Non-pigmented ciliary epithelial cell (primary cell): ENCODE data around the gene SYCP3.
A peak's percentile ranks its signal among the peaks of the same experiment; 100 is the strongest.
"Not testable (repeated sequence)": the region's sequence is repeated elsewhere in the genome, so short reads cannot be mapped to it uniquely, and the experiment has no call there.

Source experiments
- DNase-seq: peaks from one replicate; pipeline ENCODE4 v3.0.0-alpha.2; 2010; ENCODE audit warnings: low read depth

The SYCP3 gene

DNA sequence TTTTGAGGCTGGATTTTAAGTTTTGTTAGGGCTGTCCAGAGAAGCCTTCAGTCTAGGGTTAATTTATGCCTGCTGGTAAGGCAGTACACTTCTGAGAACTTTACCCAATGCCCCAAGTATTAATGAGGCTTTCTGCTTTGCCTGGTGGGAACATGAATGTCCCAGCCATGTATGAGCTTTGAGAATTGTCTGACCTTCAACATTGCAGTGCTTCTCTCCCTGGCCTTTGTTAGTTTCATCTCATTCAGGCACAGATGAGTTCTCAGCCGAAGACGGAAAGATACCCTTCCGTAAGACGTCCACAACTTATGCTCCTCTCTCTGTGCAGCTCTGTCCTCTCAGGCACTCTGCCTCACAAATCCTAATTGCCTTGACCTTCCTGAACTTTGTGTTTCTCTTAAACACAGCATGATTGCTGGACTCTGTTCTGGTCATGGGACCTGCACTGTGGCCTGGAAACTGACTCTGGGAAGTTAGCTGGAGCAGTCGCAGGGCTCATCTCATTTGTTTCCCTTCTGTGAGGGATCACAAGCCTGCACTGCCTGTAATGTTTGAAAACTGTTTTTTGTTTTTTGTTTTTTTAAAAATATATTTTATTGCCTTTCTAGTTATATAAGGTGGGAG is 26.1 kb downstream of the SYCP3 start:
- no peak for DNase-seq

GRCh38 chr12:101710288-101710687 is 29.0 kb downstream of the SYCP3 start:
- DNase-seq, result no peak

- peak; percentile 34 for DNase-seq
Measured at GRCh38 chr12:101707131-101707782, 32.0 kb downstream of the SYCP3 start.

GRCh38 chr12:101706403-101706802 is 32.9 kb downstream of the SYCP3 start:
- DNase-seq, result no peak

- no peak for DNase-seq
Measured at GRCh38 chr12:101703487-101703886, 35.8 kb downstream of the SYCP3 start.

- no peak for DNase-seq
Measured at GRCh38 chr12:101700299-101700820, 38.9 kb downstream of the SYCP3 start.

DNA sequence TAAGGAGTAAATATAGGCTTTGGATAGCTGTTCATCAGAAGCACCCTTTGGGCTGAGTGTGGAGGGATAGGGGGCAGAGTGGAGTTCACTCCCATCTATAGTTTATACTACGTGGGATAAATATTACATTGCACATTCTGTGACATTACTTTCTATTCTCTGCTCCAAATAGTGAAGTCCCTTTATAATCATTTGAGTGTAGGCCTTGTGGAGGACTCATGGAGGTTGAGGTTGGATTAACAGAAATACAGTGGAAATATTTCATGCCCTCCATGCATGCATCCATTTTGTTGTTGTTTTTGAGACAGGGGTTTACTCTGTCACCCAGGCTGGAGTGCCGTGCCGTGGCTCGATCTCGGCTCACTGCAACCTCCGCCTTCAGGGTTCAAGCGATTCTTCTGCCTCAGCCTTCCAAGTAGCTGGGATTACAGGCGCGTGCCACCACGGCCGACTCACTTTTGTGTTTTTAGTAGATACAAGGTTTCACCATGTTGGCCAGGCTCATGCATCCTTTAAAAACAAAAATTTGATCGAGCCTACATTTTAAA is 40.4 kb downstream of the SYCP3 start:
- DNase-seq, result no peak

GRCh38 chr12:101697930-101698799 is 41.1 kb downstream of the SYCP3 start:
- DNase-seq, result no peak

DNA sequence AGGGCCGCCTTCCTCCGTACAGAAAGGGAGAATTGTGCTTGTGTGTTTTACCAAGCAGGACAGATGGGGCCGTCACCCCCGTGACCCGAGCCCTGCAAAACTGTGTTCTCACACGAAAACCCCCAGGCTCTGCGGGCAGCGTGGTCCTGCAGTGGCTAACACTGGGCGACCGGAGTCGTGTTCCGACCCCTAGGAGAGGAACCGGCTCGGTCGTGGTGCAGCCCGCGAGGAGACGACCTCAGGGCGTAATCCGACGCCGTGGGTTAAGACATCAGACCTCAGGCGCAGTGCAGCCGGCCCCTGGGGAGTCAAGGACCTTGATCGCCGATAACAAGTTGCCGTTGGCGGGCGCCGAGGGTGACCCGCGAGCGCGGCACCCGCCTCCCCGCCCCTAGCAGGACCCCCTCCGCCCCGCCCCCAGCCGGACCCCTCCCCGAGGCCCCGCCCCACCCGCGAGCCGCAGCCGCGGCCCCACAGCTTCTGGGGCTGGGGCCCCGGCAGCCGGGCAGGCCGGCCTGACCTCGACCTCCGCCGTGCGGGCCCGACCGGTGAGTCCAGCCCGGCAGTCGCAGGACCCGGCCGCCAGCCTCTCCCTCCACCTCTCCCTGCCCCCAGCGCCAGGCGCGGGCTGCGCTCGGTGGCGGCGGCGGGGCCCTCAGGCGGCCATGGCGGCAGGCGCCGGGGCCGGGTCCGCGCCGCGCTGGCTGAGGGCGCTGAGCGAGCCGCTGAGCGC is 41.9 kb downstream of the SYCP3 start, which contains the start of gene CHPT1:
CHPT1 (plus strand) TSS at position 444 of the 733 bp plus-strand sequence; CDS start at position 666, 222 bp downstream.
- no peak for DNase-seq

DNA sequence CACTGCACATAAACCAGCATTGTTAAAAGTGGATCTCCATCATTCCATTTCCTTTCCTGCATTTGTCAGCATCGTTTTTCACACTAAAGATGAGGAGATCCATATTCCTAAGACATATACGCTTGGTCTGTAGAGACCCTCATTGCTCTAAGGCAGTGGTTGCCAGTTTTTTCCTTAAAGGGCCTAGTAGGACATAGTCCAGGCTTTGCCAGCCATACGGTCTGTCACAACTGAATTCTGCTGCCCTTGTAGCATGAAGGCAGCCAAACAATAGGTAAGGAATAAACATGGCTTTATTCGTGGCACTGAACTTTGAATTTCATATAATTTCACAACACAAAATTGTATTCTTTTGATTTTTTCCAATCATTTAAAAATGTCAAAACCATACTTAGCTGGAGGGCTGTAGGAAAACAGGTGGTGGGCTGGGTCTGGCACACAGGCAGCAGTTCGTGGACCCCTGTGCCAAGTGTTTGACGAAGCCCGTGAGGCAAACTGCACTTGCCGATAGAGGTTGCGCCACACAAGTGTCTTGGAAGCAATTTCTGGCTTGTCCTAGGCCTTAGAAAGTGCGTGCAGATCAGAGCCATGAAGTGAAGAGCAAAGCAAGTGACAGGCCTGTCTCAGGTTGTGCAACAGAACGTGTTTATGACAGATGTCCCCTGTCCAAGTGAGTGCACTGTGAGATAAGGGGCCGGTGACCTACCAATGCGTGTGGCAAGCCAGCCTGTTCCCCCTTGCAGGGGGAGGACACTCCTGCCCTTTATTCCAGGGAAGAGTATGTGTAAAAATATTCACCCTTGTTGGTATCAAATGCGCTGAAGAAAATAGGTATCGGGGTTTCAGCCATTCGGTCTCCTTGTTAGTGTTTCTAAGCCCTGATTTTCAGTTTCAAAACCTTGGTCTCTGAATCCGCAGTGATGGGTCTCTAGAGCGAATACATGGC is 42.7 kb downstream of the SYCP3 start:
- DNase-seq, result no peak

- peak; percentile 26 for DNase-seq
Measured at GRCh38 chr12:101695706-101696105, 43.6 kb downstream of the SYCP3 start.

DNA sequence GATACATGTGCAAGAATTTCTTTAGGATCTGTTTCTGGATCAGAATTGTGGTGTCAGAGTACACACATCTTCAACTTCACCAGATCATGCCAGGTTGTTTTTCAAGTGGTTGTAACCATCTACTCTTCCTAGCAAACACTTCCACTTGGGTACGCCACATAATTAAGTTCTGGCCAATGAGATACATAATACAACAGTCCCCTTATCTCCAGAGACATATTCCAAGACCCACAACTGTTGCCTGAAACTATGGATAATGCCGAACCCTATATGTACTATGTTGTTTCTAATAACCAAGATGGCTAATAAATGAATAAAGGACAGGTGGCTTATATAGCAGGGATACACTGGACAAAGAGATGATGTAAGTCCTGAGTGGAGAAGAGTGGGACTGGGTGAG is 44.3 kb downstream of the SYCP3 start:
- DNase-seq, result no peak

- DNase-seq, result no peak
Measured at GRCh38 chr12:101694297-101694848, 44.9 kb downstream of the SYCP3 start.

DNA sequence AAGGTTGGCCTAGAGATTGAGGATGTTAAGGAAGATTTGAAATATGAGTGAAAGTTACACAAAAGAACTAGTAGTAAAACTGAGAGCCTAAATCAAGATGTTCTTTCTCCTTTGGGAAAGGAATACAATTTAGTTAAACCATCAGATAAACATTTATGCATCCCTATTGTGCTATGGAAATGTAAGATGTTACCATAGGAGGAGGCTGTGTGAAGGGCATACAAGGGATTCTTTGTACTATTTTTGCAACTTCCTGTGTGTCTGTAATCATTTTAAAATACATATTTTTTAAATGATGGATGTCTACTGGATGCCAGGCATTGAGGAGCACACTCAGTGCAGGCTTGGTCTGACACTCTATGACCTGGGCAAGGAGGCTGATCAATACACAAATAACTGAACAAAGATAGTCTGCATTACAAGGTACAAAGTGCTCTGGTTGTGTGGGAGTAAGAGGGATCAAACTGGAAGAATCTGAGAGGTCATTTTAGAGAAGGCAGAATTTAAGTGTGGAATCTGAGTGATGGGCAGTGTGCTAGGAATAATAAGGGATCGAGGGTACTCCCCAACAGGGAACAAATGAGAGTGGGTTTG is 47.7 kb downstream of the SYCP3 start:
- DNase-seq, result no peak

DNA sequence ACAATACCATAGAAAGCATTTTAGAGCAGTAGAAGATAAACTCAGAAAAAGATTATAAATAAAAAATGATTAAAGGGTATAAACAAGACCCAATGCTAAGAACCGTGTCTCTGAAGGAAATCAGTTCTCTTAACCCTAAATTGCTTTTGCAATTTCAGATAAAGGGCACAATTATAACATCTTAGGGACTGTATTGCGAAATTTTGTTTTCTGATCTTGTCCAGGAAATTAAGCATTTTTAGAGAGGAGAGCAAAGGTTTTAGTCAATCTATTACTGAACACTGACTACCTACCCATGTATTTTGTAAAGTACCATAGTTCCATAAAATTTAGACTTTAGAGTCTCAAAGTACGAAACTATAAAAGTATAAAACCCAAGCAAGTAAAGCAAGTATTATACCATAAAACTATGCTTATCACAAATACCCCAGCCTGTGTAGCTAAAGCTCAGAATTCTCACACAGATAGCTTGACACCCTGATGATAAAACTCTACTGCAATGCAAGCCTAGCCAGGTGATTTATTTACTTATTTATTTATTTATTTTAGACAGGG is 48.6 kb downstream of the SYCP3 start:
- DNase-seq, result no peak

GRCh38 chr12:101686176-101686575 is 53.1 kb downstream of the SYCP3 start:
- no peak for DNase-seq

GRCh38 chr12:101685092-101685491 is 54.2 kb downstream of the SYCP3 start:
- no peak for DNase-seq

GRCh38 chr12:101681627-101682026 is 57.6 kb downstream of the SYCP3 start:
- not testable (repeated sequence) for DNase-seq

- no peak for DNase-seq
Measured at GRCh38 chr12:101680647-101681046, 58.6 kb downstream of the SYCP3 start.
